ENCODE results near the gene UBE2L3.
"Not testable (repeated sequence)": the region's sequence is repeated elsewhere in the genome, so short reads cannot be mapped to it uniquely, and the experiment has no call there.

The UBE2L3 gene

GRCh38 chr22:21544432-21545322, 22.8 kb upstream of the UBE2L3 start:
- H3K79me2 ChIP-seq (ENCODE audit: control insufficient read depth, insufficient read depth, low read length); H3K56ac ChIP-seq (ENCODE audit: low read length); H4K5ac ChIP-seq (ENCODE audit: low read length); DNase-seq; H3K4me1 ChIP-seq (ENCODE audit: control insufficient read depth, low read depth, low read length); H3K27ac ChIP-seq (ENCODE audit: low read depth, low read length); H2BK15ac ChIP-seq (replicated peaks; ENCODE audit: low read depth); H3K4me3 ChIP-seq (ENCODE audit: low read length); H2BK5ac ChIP-seq (ENCODE audit: low read length); H3K4ac ChIP-seq (ENCODE audit: low read depth, low read length); H3K4me2 ChIP-seq (ENCODE audit: low read length); H3K18ac ChIP-seq (ENCODE audit: low read length); H3K23ac ChIP-seq (ENCODE audit: low read length); H2BK120ac ChIP-seq (ENCODE audit: low read depth, low read length); H4K8ac ChIP-seq (ENCODE audit: low read depth, low read length); H3K36me3 ChIP-seq (ENCODE audit: control insufficient read depth, insufficient read depth, low read length); H3K27me3 ChIP-seq (ENCODE audit: insufficient read depth, low read length, poor library complexity); H3K9ac ChIP-seq (ENCODE audit: low read length); H2AK5ac ChIP-seq (ENCODE audit: low read length); H3K79me1 ChIP-seq (ENCODE audit: low read length): not testable (repeated sequence)
- WGBS (ENCODE audit: extremely low coverage, insufficient coverage, low lambda C conversion rate), result no CpG with 5 or more reads among the region's 17 CpGs

- H3K4me1 ChIP-seq (ENCODE audit: control insufficient read depth, low read depth, low read length); H2BK120ac ChIP-seq (ENCODE audit: low read depth, low read length); H3K4me2 ChIP-seq (ENCODE audit: low read length); H3K27ac ChIP-seq (ENCODE audit: low read depth, low read length); H3K18ac ChIP-seq (ENCODE audit: low read length); H2AK5ac ChIP-seq (ENCODE audit: low read length); H3K27me3 ChIP-seq (ENCODE audit: insufficient read depth, low read length, poor library complexity); H3K4me3 ChIP-seq (ENCODE audit: low read length); H4K5ac ChIP-seq (ENCODE audit: low read length); H3K56ac ChIP-seq (ENCODE audit: low read length); H3K9ac ChIP-seq (ENCODE audit: low read length); H3K36me3 ChIP-seq (ENCODE audit: control insufficient read depth, insufficient read depth, low read length); DNase-seq; H3K23ac ChIP-seq (ENCODE audit: low read length); H2BK5ac ChIP-seq (ENCODE audit: low read length); H3K79me1 ChIP-seq (ENCODE audit: low read length); H3K79me2 ChIP-seq (ENCODE audit: control insufficient read depth, insufficient read depth, low read length); H4K8ac ChIP-seq (ENCODE audit: low read depth, low read length); H3K4ac ChIP-seq (ENCODE audit: low read depth, low read length); H2BK15ac ChIP-seq (replicated peaks; ENCODE audit: low read depth): not testable (repeated sequence)
- WGBS (ENCODE audit: extremely low coverage, insufficient coverage, low lambda C conversion rate), result no CpG with 5 or more reads among the region's 38 CpGs
Observed at GRCh38 chr22:21549558-21549957, 18.0 kb upstream of the UBE2L3 start.

DNA sequence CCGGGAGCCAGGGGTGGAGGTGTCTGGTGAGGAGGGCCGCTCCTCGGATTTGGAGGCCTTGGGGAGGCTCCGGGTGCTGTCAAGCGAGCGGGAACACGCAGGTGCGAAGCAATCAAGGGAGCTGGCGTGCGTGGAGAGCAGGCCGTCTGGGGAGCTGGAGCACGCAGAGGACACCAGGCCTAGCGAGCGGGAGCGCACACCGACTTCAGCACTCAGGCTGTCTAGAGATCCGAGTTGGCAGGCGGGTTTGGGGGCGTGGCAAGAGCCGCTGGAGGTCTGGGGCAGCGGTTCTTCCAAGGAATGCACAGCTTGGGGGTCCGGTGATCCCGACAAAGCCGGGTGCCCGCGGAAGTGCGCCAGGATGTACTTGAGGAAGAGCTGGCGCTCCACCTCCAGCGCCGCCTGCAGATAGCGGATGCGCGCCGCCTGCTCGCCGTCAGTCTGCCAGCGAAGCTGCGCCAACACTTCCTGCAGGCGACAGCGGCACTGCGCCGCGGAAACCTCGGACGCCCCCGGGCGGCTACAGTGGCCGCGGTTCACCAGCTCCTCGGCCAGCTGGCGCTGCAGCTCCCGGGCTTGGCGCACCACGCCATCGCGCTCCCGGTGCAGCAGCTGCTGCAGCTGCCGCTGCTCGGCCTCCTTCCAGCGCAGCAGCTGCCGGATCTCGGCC, 17.4 kb upstream of the UBE2L3 start:
- H3K4me1 ChIP-seq (ENCODE audit: control insufficient read depth, low read depth, low read length); H3K4me3 ChIP-seq (ENCODE audit: low read length); H3K4ac ChIP-seq (ENCODE audit: low read depth, low read length); H3K56ac ChIP-seq (ENCODE audit: low read length); H4K5ac ChIP-seq (ENCODE audit: low read length); H3K9ac ChIP-seq (ENCODE audit: low read length); H2BK15ac ChIP-seq (replicated peaks; ENCODE audit: low read depth); H3K27ac ChIP-seq (ENCODE audit: low read depth, low read length); DNase-seq; H3K79me2 ChIP-seq (ENCODE audit: control insufficient read depth, insufficient read depth, low read length); H2BK120ac ChIP-seq (ENCODE audit: low read depth, low read length); H3K79me1 ChIP-seq (ENCODE audit: low read length); H3K4me2 ChIP-seq (ENCODE audit: low read length); H4K8ac ChIP-seq (ENCODE audit: low read depth, low read length); H3K23ac ChIP-seq (ENCODE audit: low read length); H3K18ac ChIP-seq (ENCODE audit: low read length); H3K36me3 ChIP-seq (ENCODE audit: control insufficient read depth, insufficient read depth, low read length); H2BK5ac ChIP-seq (ENCODE audit: low read length); H2AK5ac ChIP-seq (ENCODE audit: low read length); H3K27me3 ChIP-seq (ENCODE audit: insufficient read depth, low read length, poor library complexity): not testable (repeated sequence)
- WGBS (ENCODE audit: extremely low coverage, insufficient coverage, low lambda C conversion rate), result no CpG with 5 or more reads among the region's 62 CpGs

- not testable (repeated sequence) for H3K36me3 ChIP-seq (ENCODE audit: control insufficient read depth, insufficient read depth, low read length); DNase-seq; H3K4me3 ChIP-seq (ENCODE audit: low read length); H3K9ac ChIP-seq (ENCODE audit: low read length); H3K18ac ChIP-seq (ENCODE audit: low read length); H2AK5ac ChIP-seq (ENCODE audit: low read length); H2BK120ac ChIP-seq (ENCODE audit: low read depth, low read length); H3K79me1 ChIP-seq (ENCODE audit: low read length); H3K79me2 ChIP-seq (ENCODE audit: control insufficient read depth, insufficient read depth, low read length); H2BK15ac ChIP-seq (replicated peaks; ENCODE audit: low read depth); H3K4ac ChIP-seq (ENCODE audit: low read depth, low read length); H4K8ac ChIP-seq (ENCODE audit: low read depth, low read length); H3K4me2 ChIP-seq (ENCODE audit: low read length); H3K27me3 ChIP-seq (ENCODE audit: insufficient read depth, low read length, poor library complexity); H3K4me1 ChIP-seq (ENCODE audit: control insufficient read depth, low read depth, low read length); H4K5ac ChIP-seq (ENCODE audit: low read length); H3K27ac ChIP-seq (ENCODE audit: low read depth, low read length); H3K23ac ChIP-seq (ENCODE audit: low read length); H3K56ac ChIP-seq (ENCODE audit: low read length); H2BK5ac ChIP-seq (ENCODE audit: low read length)
- WGBS (ENCODE audit: extremely low coverage, insufficient coverage, low lambda C conversion rate), result no CpG with 5 or more reads among the region's 44 CpGs
Observed at GRCh38 chr22:21550678-21551047, 16.9 kb upstream of the UBE2L3 start.

GRCh38 chr22:21551361-21551760, 16.2 kb upstream of the UBE2L3 start, which contains the start of gene RIMBP3C:
Gene RIMBP3C, minus strand, starts transcription at chr22:21551461. Its CDS starts 485 bp downstream, at chr22:21550976.
- not testable (repeated sequence) for H3K27ac ChIP-seq (ENCODE audit: low read depth, low read length); H3K56ac ChIP-seq (ENCODE audit: low read length); H3K23ac ChIP-seq (ENCODE audit: low read length); H2BK15ac ChIP-seq (replicated peaks; ENCODE audit: low read depth); H3K79me1 ChIP-seq (ENCODE audit: low read length); H2BK120ac ChIP-seq (ENCODE audit: low read depth, low read length); H3K18ac ChIP-seq (ENCODE audit: low read length); H3K4ac ChIP-seq (ENCODE audit: low read depth, low read length); H3K4me1 ChIP-seq (ENCODE audit: control insufficient read depth, low read depth, low read length); H3K4me3 ChIP-seq (ENCODE audit: low read length); H3K9ac ChIP-seq (ENCODE audit: low read length); DNase-seq; H3K79me2 ChIP-seq (ENCODE audit: control insufficient read depth, insufficient read depth, low read length); H2BK5ac ChIP-seq (ENCODE audit: low read length); H2AK5ac ChIP-seq (ENCODE audit: low read length); H3K4me2 ChIP-seq (ENCODE audit: low read length); H3K27me3 ChIP-seq (ENCODE audit: insufficient read depth, low read length, poor library complexity); H4K5ac ChIP-seq (ENCODE audit: low read length); H3K36me3 ChIP-seq (ENCODE audit: control insufficient read depth, insufficient read depth, low read length); H4K8ac ChIP-seq (ENCODE audit: low read depth, low read length)
- WGBS (ENCODE audit: extremely low coverage, insufficient coverage, low lambda C conversion rate), result no CpG with 5 or more reads among the region's 4 CpGs
